ENCODE data around the gene ACVR1.

- TF ChIP-seq, protein P1, sequence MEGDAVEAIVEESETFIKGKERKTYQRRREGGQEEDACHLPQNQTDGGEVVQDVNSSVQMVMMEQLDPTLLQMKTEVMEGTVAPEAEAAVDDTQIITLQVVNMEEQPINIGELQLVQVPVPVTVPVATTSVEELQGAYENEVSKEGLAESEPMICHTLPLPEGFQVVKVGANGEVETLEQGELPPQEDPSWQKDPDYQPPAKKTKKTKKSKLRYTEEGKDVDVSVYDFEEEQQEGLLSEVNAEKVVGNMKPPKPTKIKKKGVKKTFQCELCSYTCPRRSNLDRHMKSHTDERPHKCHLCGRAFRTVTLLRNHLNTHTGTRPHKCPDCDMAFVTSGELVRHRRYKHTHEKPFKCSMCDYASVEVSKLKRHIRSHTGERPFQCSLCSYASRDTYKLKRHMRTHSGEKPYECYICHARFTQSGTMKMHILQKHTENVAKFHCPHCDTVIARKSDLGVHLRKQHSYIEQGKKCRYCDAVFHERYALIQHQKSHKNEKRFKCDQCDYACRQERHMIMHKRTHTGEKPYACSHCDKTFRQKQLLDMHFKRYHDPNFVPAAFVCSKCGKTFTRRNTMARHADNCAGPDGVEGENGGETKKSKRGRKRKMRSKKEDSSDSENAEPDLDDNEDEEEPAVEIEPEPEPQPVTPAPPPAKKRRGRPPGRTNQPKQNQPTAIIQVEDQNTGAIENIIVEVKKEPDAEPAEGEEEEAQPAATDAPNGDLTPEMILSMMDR (IDR thresholded peaks at IDR 0.05; ENCODE audit: low read depth, low read length, poor library complexity, severe bottlenecking) = no peak
- no peak for TF ChIP-seq EZH2phosphoT487 (IDR thresholded peaks at IDR 0.05; ENCODE audit: borderline replicate concordance, low read length)
Measured at GRCh38 chr2:157841485-157841884, 34.6 kb downstream of the ACVR1 start.
